IPS DF 4.7 (cell line): ENCODE data around the gene NUB1.

Experiments
- DNase-seq: peaks from one replicate; pipeline ENCODE4 v3.0.0-alpha.2; 2013; ENCODE audit warnings: low spot score; ENCODE audit errors: extremely low read depth

NUB1 gene

DNA sequence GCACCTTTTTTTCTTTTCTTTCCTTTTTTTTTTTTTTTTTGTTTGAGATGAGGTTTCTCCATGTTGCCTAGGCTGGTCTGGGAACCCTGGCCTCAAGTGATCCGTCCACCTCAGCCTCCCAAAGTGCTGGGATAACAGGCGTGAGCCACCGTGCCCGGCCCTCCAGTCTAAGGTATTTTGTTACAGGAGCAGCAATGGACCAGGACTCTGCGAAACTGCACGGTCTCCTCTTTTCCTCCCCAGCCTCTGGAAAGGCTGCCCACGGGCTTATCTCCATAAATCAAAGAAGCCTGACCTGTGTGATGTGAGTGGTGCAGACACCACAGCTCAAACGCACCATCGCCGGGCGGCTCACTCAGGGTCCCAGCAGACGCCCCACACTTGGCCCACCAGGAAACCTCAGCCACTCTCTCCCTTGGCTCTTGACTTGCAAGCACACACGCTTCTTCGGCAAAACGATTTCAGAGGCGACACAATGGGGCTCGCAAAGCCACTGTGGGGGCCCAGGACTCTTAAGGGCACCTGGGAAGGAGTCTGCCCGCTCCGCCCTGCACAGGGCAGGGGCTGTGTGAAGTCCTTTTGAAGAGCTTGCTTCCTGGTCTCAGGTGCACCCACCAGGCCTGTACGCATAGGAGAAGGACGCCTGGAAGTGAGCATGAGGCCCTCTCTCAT lies 47.6 kb downstream of the NUB1 start:
- no peak for DNase-seq

- no peak for DNase-seq
Observed at GRCh38 chr7:151389768-151390597, 48.4 kb downstream of the NUB1 start.

- DNase-seq = no peak
Observed at GRCh38 chr7:151390598-151391357, 49.2 kb downstream of the NUB1 start.

GRCh38 chr7:151391358-151391730 lies 49.7 kb downstream of the NUB1 start:
- no peak for DNase-seq

DNA sequence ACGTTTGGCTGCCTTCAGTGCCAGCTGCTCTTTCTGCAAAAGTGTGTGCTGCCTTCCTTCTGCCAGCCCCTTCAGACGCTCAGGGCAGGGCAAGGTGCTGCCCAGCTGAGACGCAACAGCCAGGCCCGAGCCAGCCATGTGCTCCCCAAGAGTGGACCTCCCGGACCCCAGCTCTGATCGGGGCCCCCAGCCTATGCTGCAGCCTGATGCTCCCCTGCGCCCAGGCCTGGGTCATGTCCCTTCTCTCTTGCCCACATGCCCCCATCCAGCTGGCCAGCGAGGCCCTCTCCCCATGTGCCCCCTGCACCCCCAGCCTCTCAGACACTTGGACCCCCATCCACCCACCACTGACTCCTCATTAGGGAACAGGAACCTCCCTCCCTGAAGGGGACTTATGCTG lies 50.4 kb downstream of the NUB1 start:
- no peak for DNase-seq

DNA sequence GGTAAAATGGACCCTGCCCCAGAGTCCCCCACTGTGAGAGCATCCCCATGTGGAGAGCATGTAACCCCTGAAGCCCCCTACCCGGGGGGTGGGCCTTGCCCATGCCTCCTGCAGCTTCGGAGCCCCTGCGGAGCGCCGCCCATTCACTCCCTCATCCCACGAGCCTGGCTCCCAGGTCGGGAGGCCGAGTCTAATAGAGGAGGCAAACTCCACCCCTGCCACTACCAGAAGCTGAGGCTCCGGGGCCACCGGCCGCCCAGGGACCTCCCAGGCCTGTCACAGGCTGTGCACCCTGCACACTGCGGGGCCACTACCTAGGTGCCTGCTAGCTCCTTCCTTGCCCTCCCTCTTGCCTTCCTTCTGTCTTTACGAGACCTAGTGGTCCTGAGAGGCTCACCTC lies 50.8 kb downstream of the NUB1 start:
- DNase-seq = no peak

GRCh38 chr7:151393031-151393977 lies 51.7 kb downstream of the NUB1 start:
- DNase-seq = no peak

GRCh38 chr7:151394076-151395035 lies 52.7 kb downstream of the NUB1 start:
- DNase-seq = no peak

- DNase-seq = no peak
Observed at GRCh38 chr7:151395036-151395367, 53.4 kb downstream of the NUB1 start.

DNA sequence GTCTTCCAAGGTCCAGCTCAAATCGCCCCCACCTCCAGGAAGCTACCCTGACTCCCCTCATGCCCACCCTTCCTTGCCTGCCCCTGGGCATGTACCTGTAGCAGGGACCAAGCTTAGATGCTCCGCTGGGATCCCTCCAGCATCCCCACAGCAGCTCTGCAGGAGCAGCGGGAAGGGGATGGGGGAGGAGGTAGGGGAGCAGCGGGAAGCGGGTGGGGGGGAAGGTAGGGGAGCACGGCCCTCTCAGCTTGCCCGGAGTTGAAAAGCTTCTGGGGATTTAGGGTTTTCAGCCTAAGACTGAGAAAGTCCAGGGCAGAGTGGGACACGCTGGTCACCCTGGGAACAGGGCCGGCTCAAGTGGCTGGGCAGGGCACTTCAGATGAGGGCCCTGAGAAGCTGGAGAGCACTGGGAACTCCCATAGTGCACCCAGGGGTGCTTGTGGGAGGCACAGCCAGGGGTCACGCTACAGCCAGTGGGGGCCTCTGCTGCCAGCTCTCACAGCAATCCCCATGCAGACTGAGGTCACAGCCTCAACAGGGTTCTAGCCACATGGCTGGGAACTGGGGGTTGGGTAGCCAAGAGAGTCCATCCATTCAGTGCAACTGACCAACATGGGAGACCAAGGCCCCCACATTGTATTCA lies 54.8 kb downstream of the NUB1 start:
- no peak for DNase-seq

- DNase-seq = no peak
Observed at GRCh38 chr7:151397026-151397425, 55.4 kb downstream of the NUB1 start.

DNA sequence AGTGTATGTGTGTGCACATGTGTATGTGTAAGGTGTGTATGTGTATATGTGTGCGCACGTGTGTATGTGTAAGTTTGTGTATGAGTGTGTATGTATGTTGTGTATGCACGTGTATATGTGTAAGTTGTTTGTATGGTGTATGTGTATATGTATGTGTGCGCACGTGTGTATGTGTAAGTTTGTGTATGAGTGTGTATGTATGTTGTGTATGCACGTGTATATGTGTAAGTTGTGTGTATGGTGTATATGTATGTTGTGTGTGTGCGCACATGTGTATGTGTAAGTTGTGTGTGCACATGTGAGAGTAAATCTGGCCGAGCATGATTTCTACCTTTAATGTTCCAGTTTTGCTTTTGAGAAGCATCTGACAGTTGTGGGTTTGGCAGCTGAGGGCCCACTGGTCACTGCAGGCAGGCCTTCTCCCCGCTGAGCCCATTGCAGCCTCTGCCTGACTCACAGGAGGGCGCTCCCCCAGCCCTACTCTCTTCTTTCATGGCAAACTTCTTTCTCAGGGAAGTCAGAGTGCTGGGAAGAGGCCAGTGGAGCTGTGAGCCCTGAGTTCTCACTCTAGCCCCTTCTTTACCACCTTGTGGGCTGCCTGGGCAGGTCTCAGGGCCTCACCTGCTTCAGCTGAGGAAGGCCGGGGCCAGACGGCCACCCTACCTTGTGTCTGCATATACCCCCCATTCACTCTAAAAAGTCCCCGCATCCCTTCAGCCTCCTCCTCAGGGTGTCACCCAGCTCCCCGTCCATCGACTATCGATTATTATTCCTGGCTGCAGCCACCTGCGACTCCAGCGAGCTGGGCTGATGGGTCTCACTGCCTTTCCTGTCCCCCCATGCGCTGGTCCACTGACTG lies 57.1 kb downstream of the NUB1 start:
- no peak for DNase-seq

GRCh38 chr7:151399305-151399601 lies 57.6 kb downstream of the NUB1 start:
- no peak for DNase-seq

DNA sequence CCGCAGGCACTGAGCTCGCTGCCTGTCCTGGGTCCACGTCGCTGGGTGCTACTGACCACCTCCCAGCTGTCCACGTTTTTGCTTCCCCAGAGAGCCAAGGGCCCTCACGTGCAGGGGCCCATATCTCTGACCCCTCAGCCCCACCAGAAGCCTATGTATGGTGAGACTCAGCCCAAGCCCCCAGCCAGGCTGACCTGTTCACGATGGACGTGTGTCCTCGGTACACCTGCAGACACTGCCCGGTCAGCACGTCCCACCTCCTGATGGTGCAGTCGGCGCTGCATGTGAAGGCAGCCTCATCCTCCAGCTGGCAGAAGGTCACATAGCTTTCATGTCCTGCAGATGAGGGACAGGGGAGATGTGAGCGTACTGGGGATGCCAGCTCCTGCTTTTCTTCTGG lies 58.3 kb downstream of the NUB1 start:
- no peak for DNase-seq

DNA sequence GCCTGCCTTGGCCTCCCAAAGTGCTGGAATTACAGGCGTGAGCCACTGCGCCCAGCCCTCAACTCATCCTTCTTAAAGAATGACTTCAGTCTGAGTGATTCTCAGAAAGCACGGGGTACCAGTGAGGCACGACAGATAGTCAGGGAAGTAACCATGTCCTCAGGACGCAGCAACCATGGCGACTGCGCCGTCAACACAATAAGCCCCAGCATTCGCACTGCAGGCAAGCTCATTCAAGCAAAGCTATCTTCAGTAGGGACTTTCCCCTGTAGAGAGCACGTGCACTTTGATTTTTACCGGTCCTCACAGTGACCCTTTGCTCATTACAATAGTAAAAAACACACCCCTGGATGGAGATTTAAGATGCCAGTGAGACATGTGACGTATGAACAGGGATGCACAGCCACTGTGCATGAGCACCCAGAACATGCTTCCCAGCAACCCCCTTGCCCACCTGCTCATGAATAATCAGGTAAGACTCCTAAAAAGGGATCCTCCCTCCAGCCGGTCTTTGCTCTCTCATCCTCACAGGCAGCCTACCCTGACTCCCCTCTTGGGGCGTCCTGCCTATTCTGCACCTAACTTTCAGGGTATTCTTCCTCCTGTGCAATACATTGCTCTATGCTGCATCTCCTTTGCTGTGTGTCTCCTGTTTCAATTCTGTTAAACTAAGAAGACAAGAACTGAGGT lies 59.2 kb downstream of the NUB1 start:
- no peak for DNase-seq

GRCh38 chr7:151402029-151402835 lies 60.6 kb downstream of the NUB1 start:
- DNase-seq = no peak

- DNase-seq = no peak
Observed at GRCh38 chr7:151403764-151404163, 62.2 kb downstream of the NUB1 start.
